Effector memory CD4-positive, alpha-beta T cell (primary cell): ENCODE measurements around the gene NT5C1A.

Experiments used
- DNase-seq, 3 donors: peaks; one replicate each; pipeline ENCODE4 v3.0.0-alpha.2; 2020
- H3K27ac ChIP-seq: 2 replicates; pipeline ENCODE4 v1.7.0; 2013; ENCODE audit warnings: mild to moderate bottlenecking, low read length, moderate library complexity; ENCODE audit not compliant: insufficient read depth, poor library complexity, severe bottlenecking
- H3K27me3 ChIP-seq: replicated peaks from 2 replicates; pipeline ENCODE4 v1.7.0; 2013; ENCODE audit warnings: mild to moderate bottlenecking, low read length; ENCODE audit not compliant: insufficient read depth, control insufficient read depth, poor library complexity, severe bottlenecking
- H3K36me3 ChIP-seq: 2 replicates; pipeline ENCODE4 v1.7.0; 2013; ENCODE audit warnings: mild to moderate bottlenecking, low read length, moderate library complexity; ENCODE audit not compliant: control insufficient read depth, insufficient read depth
- H3K4me1 ChIP-seq: 2 replicates; pipeline ENCODE4 v1.7.0; 2013; ENCODE audit warnings: low read length, mild to moderate bottlenecking; ENCODE audit not compliant: control insufficient read depth, insufficient read depth, poor library complexity, severe bottlenecking
- H3K4me3 ChIP-seq: 2 replicates; pipeline ENCODE4 v1.7.0; 2013; ENCODE audit warnings: low read length, low read depth, mild to moderate bottlenecking; ENCODE audit not compliant: insufficient read depth, poor library complexity, severe bottlenecking
- H3K9me3 ChIP-seq: 2 replicates; pipeline ENCODE4 v1.7.0; 2013; ENCODE audit warnings: mild to moderate bottlenecking, low read length, moderate library complexity; ENCODE audit not compliant: control insufficient read depth

NT5C1A gene

GRCh38 chr1:39701049-39701439 is 29.1 kb upstream of the NT5C1A start:
- Histone ChIP-seq H3K27me3 (no peaks in the 10 kb centered on the region), H3K27ac (no peak overlapping the region), H3K4me1 (no peaks in the 10 kb centered on the region), H3K4me3 (no peak overlapping the region), H3K9me3 (no peaks in the 10 kb centered on the region), H3K36me3 (no peaks in the 10 kb centered on the region)
- no peak for DNase-seq

DNA sequence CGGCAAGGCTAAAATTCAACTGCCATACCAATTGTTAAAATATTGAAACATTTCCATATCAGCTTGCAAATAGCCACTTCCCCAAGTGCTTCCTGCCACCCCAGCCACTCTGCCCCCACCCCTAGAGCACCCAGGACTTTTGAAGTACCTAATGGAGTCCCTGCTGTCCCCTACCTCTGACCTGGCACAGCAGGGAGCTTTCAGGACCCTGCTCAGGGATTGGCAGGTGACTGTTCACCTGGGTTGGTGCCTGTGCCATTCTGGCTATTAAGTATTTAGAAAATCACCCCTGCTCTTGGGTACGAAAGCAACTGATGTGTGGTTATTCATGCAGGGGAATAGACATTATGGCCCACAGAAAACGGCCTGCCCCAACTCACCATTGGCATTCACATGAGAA is 28.4 kb upstream of the NT5C1A start:
- Histone ChIP-seq H3K36me3 (no peaks in the 10 kb centered on the region), H3K27ac (no peak overlapping the region), H3K9me3 (no peaks in the 10 kb centered on the region), H3K4me1 (no peaks in the 10 kb centered on the region), H3K27me3 (no peaks in the 10 kb centered on the region), H3K4me3 (no peak overlapping the region)
- no peak for DNase-seq

DNA sequence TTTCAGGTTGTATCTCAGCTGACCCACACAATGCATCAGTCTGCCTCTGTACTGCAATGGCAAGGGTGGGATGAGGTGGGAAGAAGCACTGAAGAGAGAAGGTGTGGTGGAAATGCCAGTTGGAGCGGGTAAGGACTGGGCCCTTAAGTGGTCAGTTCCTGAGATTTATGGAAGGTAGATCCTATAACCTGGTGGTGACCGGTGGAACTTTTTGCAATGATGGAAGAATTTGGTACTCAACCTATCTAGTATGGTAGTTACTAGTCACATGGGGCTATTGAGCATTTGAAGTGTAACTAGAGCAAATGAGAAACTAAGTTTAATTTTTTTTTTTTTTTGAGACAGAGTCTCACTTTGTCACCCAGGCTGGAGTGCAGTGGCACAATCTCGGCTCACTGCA is 27.5 kb upstream of the NT5C1A start:
- Histone ChIP-seq H3K9me3 (no peaks in the 10 kb centered on the region), H3K36me3 (no peaks in the 10 kb centered on the region), H3K27ac (no peak overlapping the region), H3K27me3 (no peaks in the 10 kb centered on the region), H3K4me1 (no peaks in the 10 kb centered on the region), H3K4me3 (no peak overlapping the region)
- no peak for DNase-seq

DNA sequence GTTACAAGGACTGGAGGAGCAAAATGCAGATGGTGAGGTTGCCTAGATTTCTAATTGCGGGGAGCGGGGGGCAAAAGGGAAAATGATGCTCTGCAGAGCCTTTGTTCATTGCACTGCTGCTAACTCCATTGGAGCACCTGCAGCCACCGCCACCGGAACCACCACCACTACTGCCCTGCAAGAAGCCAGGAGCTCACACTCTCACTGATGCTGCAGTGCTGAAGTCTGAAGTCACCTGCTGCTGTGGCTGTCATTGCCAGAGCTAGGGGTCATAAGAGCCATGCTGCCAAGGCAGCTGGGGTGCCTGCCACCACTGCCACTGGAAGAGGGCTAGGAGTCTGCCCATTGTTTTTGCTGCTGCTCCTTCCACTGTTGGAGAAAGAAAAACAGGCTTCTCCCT is 26.7 kb upstream of the NT5C1A start:
- no peak for DNase-seq
- Histone ChIP-seq H3K27ac (no peak overlapping the region), H3K36me3 (no peaks in the 10 kb centered on the region), H3K4me3 (no peak overlapping the region), H3K27me3 (no peaks in the 10 kb centered on the region), H3K9me3 (no peaks in the 10 kb centered on the region), H3K4me1 (no peaks in the 10 kb centered on the region)

- H3K27me3 ChIP-seq: no peaks in the 10 kb centered on the region
- peaks cover 14% of the 10 kb centered on the region for H3K4me1 ChIP-seq
- no peak overlapping the region for H3K27ac ChIP-seq
- no peaks in the 10 kb centered on the region for H3K9me3 ChIP-seq
- no peak overlapping the region for H3K4me3 ChIP-seq
- H3K36me3 ChIP-seq: no peaks in the 10 kb centered on the region
- DNase-seq: no peak
These were observed 24.5 kb upstream of the NT5C1A start for GRCh38 chr1:39696448-39696847.

DNA sequence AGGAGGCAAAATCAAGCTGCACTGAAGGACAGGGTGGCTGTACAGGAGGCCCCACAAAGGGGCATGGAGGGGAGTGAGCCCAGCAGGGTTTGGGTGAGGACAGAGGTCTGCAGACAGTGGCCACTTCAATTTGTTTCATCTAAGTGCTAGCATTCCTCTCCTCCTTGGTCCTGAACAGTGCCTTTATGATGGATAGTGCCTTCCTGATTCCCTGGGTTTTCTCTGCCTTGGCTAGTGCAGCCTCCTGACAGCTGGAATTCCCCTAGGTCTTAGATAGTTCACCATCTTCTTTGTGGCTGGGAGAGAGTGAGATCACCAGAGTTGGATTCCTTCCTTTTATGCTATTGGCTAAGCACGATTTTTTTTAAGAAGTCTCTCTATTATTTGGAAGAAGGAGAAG is 23.1 kb upstream of the NT5C1A start:
- H3K27ac ChIP-seq: no peak overlapping the region
- no peaks in the 10 kb centered on the region for H3K27me3 ChIP-seq
- H3K9me3 ChIP-seq: no peaks in the 10 kb centered on the region
- DNase-seq: no peak
- H3K36me3 ChIP-seq: no peaks in the 10 kb centered on the region
- H3K4me3 ChIP-seq: no peak overlapping the region
- peaks cover 28% of the 10 kb centered on the region for H3K4me1 ChIP-seq

- Histone ChIP-seq H3K27me3 (no peaks in the 10 kb centered on the region), H3K9me3 (no peaks in the 10 kb centered on the region), H3K27ac (no peak overlapping the region), H3K4me1 (peaks cover 32% of the 10 kb centered on the region), H3K4me3 (no peak overlapping the region), H3K36me3 (no peaks in the 10 kb centered on the region)
- no peak for DNase-seq
These were observed 22.1 kb upstream of the NT5C1A start for GRCh38 chr1:39694026-39694425.

- Histone ChIP-seq H3K27ac (peak overlapping the region; percentile 76), H3K4me1 (peaks cover 32% of the 10 kb centered on the region), H3K9me3 (no peaks in the 10 kb centered on the region), H3K27me3 (no peaks in the 10 kb centered on the region), H3K36me3 (no peaks in the 10 kb centered on the region), H3K4me3 (peak overlapping the region; percentile 72)
- DNase-seq: peak in 2 of 3 donors; percentile 5 to 36
These were observed 20.5 kb upstream of the NT5C1A start for GRCh38 chr1:39692152-39693074.

DNA sequence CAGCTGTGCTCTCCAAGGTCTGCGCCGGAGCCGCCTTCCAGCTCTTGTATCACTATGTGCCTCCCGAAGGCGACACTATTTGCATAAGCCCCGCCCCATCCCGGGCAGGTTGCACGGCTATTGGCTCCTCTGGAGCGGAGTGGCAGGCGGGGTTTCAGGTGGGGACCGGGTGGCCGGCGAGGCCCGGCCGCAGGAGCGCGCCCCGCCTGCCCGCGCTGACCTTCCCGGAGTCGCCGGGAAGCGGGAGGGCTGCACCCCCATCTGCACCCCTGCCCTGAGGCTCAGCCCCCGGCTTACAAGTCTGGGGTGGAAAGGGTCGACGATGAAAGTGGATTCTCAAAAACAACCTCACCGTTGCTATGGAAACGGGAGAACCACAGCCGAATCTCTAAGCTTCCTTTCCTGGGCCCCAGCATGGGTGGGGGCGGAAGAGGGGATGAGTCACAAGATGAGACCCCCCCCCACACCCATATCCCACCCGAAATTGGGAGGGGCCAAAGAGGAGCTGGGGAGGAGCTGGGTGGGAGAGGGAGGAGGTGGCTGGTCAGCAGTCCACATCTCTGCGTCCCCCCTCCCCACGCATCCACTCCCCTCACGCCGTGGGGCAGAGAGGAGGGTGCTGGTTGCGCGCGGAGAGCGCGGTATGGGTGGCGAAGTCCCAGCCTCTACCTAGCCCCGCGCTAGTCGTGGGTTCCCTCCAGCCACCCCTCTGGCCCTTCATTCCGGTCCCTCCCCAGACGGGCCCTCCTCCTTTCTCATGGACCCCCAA is 19.7 kb upstream of the NT5C1A start, which contains the start of gene HPCAL4:
Gene HPCAL4, minus strand, starts transcription at position 51 of the 769 bp plus-strand sequence. CDS start 6,830 bp downstream, outside the sequence.
- peak; percentile 73 to 91 (median 89) for DNase-seq
- Histone ChIP-seq H3K36me3 (no peaks in the 10 kb centered on the region), H3K9me3 (no peaks in the 10 kb centered on the region), H3K27ac (peak within 1 kb of the TSS; percentile 76), H3K27me3 (no peaks in the 10 kb centered on the region), H3K4me3 (peak within 1 kb of the TSS; percentile 72), H3K4me1 (peaks cover 32% of the 10 kb centered on the region)
